H1 (cell line): ENCODE data around the gene NXPH2. TPM values are rescaled to one million over a fixed set of nuclear protein-coding genes. Genes with fewer than 3 reads are reported as not detected.

Experiments used
- CTCF ChIA-PET: fragments of 300-600 bp; sonication (Branson Sonifier 250); formaldehyde crosslinking; loops from one replicate; lab custom pipeline; 2021; ENCODE audit not compliant: partially characterized antibody; lab: Charles Lee
- POLR2A ChIA-PET: fragments of 300-600 bp; sonication (Branson Sonifier 250); formaldehyde crosslinking; loops from one replicate; lab custom pipeline; 2021; ENCODE audit warnings: inconsistent platforms; ENCODE audit not compliant: partially characterized antibody; lab: Charles Lee
- DNase-seq, 2 experiments: peaks; one replicate each; pipeline versions ENCODE4 v3.0.0 to v3.0.0-alpha.2; 2010 to 2022; ENCODE audit warnings: low spot score in 2 of 2, low read depth in 1 of 2, mixed read lengths in 1 of 2
- FAIRE-seq: peaks from 2 replicates; lab custom pipeline; 2011; peaks lifted over from hg19 to GRCh38; lab: Jason Lieb, UNC
- H2AFZ ChIP-seq: 2 replicates; pipeline ENCODE4 v1.8.1; 2012; ENCODE audit warnings: low read length, inconsistent platforms
- H2AK5ac ChIP-seq: 2 replicates; pipeline ENCODE4 v1.6.1; 2013; ENCODE audit warnings: low read depth, low read length
- H2BK120ac ChIP-seq: replicated peaks from 2 replicates; pipeline ENCODE3; 2013; ENCODE audit warnings: low read depth, low read length, inconsistent platforms
- H2BK12ac ChIP-seq: 2 replicates; pipeline ENCODE4 v1.6.1; 2013; ENCODE audit warnings: low read depth, low read length
- H2BK15ac ChIP-seq: 2 replicates; pipeline ENCODE4 v1.6.1; 2013; ENCODE audit warnings: low read length
- H2BK20ac ChIP-seq: 2 replicates; pipeline ENCODE4 v1.6.1; 2013; ENCODE audit warnings: low read length
- H2BK5ac ChIP-seq: 2 replicates; pipeline ENCODE4 v1.6.1; 2013; ENCODE audit warnings: low read depth, low read length
- H3K14ac ChIP-seq: 2 replicates; pipeline ENCODE4 v1.6.1; 2013; ENCODE audit warnings: inconsistent platforms; ENCODE audit not compliant: insufficient read length
- H3K18ac ChIP-seq: 2 replicates; pipeline ENCODE4 v1.6.1; 2013; ENCODE audit warnings: low read length; ENCODE audit errors: extremely low read depth
- H3K23ac ChIP-seq: 2 replicates; pipeline ENCODE4 v1.6.1; 2013; ENCODE audit warnings: inconsistent platforms; ENCODE audit not compliant: insufficient read length
- H3K23me2 ChIP-seq: 2 replicates; pipeline ENCODE4 v1.6.1; 2013; ENCODE audit warnings: low read depth, low read length
- H3K27ac ChIP-seq: 2 replicates; pipeline ENCODE4 v1.6.1; 2011; ENCODE audit warnings: low read depth, low read length, inconsistent platforms
- H3K27me3 ChIP-seq, 4 experiments: replicated peaks in 1 of 4; 1 replicate in 1 of 4; 2 replicates in 3 of 4; pipeline versions ENCODE4 v1.6.1 to v1.8.1; 2011 to 2013; ENCODE audit warnings: low read length in 3 of 4, mild to moderate bottlenecking in 3 of 4, inconsistent platforms in 2 of 4, mixed read lengths in 2 of 4, moderate library complexity in 1 of 4; ENCODE audit not compliant: control insufficient read depth in 3 of 4, insufficient read depth in 3 of 4; ENCODE audit errors: extremely low read depth in 1 of 4
- H3K36me3 ChIP-seq, 4 experiments: 2 replicates each; pipeline versions ENCODE4 v1.6.1 to v1.8.1; 2011 to 2013; ENCODE audit warnings: mild to moderate bottlenecking in 4 of 4, low read length in 3 of 4, moderate library complexity in 2 of 4, control low read depth in 1 of 4, inconsistent platforms in 1 of 4; ENCODE audit not compliant: insufficient read depth in 4 of 4, control insufficient read depth in 2 of 4
- H3K4ac ChIP-seq: replicated peaks from 2 replicates; pipeline ENCODE3; 2013; ENCODE audit warnings: low read length, low read depth, mixed read lengths, inconsistent platforms; ENCODE audit not compliant: insufficient read length
- H3K4me1 ChIP-seq, 4 experiments: replicated peaks in 1 of 4; 1 replicate in 1 of 4; 2 replicates in 3 of 4; pipeline versions ENCODE4 v1.6.1 to v1.8.1; 2011 to 2013; ENCODE audit warnings: low read length in 3 of 4, inconsistent platforms in 2 of 4, mixed read lengths in 1 of 4; ENCODE audit not compliant: insufficient read depth in 4 of 4, control insufficient read depth in 3 of 4
- H3K4me2 ChIP-seq, 2 experiments: 2 replicates each; pipeline versions ENCODE4 v1.6.1 to v1.8.1; 2011 to 2013; ENCODE audit warnings: low read depth in 2 of 2, low read length in 2 of 2, control low read depth in 1 of 2, inconsistent platforms in 1 of 2, mild to moderate bottlenecking in 1 of 2; ENCODE audit not compliant: insufficient read depth in 1 of 2
- H3K4me3 ChIP-seq, 4 experiments: fragments of 200-600, 300-600 bp in 1 of 4; sonication (generic), shearing (Covaris generic), sonication (Bioruptor Twin) in 1 of 4; 2 replicates each; pipeline versions ENCODE4 v1.5.1 to v1.8.1; 2011 to 2016; ENCODE audit warnings: low read length in 4 of 4, low read depth in 3 of 4, control low read depth in 2 of 4, inconsistent platforms in 2 of 4, mild to moderate bottlenecking in 2 of 4, mixed read lengths in 1 of 4, moderate library complexity in 1 of 4; ENCODE audit not compliant: insufficient read depth in 2 of 4; ENCODE audit errors: extremely low read depth in 1 of 4
- H3K56ac ChIP-seq: replicated peaks from 2 replicates; pipeline ENCODE3; 2013; ENCODE audit warnings: low read depth, mild to moderate bottlenecking, mixed read lengths, low read length, inconsistent platforms; ENCODE audit not compliant: insufficient read length
- H3K79me1 ChIP-seq: 2 replicates; pipeline ENCODE4 v1.6.1; 2013; ENCODE audit warnings: low read depth, low read length, control low read depth
- H3K79me2 ChIP-seq, 2 experiments: 2 replicates each; pipeline versions ENCODE4 v1.6.1 to v1.8.1; 2012 to 2013; ENCODE audit warnings: low read length in 2 of 2, mild to moderate bottlenecking in 2 of 2, inconsistent platforms in 1 of 2; ENCODE audit not compliant: insufficient read depth in 2 of 2, control insufficient read depth in 1 of 2
- H3K9ac ChIP-seq, 4 experiments: replicated peaks in 1 of 4; 1 replicate in 1 of 4; 2 replicates in 3 of 4; pipeline versions ENCODE4 v1.6.1 to v1.8.1; 2011 to 2013; ENCODE audit warnings: low read depth in 3 of 4, low read length in 3 of 4, control low read depth in 2 of 4, mild to moderate bottlenecking in 2 of 4, moderate library complexity in 2 of 4, inconsistent platforms in 1 of 4; ENCODE audit errors: extremely low read depth in 1 of 4
- H3K9me3 ChIP-seq, 2 experiments: 2 replicates each; pipeline versions ENCODE4 v1.6.1 to v1.8.1; 2012 to 2013; ENCODE audit warnings: mild to moderate bottlenecking in 2 of 2, moderate library complexity in 2 of 2, control low read depth in 1 of 2, inconsistent platforms in 1 of 2, low read depth in 1 of 2, low read length in 1 of 2, mixed read lengths in 1 of 2; ENCODE audit not compliant: insufficient read depth in 2 of 2
- H4K20me1 ChIP-seq, 2 experiments: replicated peaks in 1 of 2; 2 replicates each; pipeline versions ENCODE3 to v1.8.1; 2011 to 2013; ENCODE audit warnings: inconsistent platforms in 2 of 2, low read length in 2 of 2, mild to moderate bottlenecking in 1 of 2; ENCODE audit not compliant: insufficient read depth in 2 of 2, control insufficient read depth in 1 of 2
- H4K5ac ChIP-seq: 2 replicates; pipeline ENCODE4 v1.6.1; 2013; ENCODE audit warnings: low read length, low read depth, mixed read lengths, inconsistent platforms; ENCODE audit not compliant: insufficient read length
- H4K8ac ChIP-seq: 2 replicates; pipeline ENCODE4 v1.8.0; 2013; ENCODE audit warnings: mild to moderate bottlenecking, moderate library complexity, low read length, inconsistent platforms; ENCODE audit not compliant: insufficient read depth; ENCODE audit errors: extremely low read depth
- H4K91ac ChIP-seq: replicated peaks from 2 replicates; pipeline ENCODE3; 2013; ENCODE audit warnings: low read length, mixed read lengths, inconsistent platforms; ENCODE audit not compliant: insufficient read length
- ATF2 ChIP-seq: IDR thresholded peaks from 2 replicates; pipeline ENCODE4 v1.6.1; 2012; ENCODE audit warnings: low read length, inconsistent platforms
- CBX5 ChIP-seq: fragments of 300-800, 300-1000 bp; sonication (generic); IDR thresholded peaks from 2 replicates; pipeline ENCODE4 v1.7.1; 2016; ENCODE audit warnings: antibody characterized with exemption, low read length, low read depth
- FOSL1 ChIP-seq: IDR thresholded peaks from 2 replicates; pipeline ENCODE4 v1.6.1; 2011; ENCODE audit warnings: mild to moderate bottlenecking, low read depth, low read length, moderate library complexity; ENCODE audit not compliant: insufficient read depth
- JUN ChIP-seq: IDR thresholded peaks from 2 replicates; pipeline ENCODE4 v1.6.1; 2011; ENCODE audit warnings: low read depth, mild to moderate bottlenecking, improper control_type of control experiment, low read length
- KDM5A ChIP-seq: fragments of 200-600 bp; IDR thresholded peaks from 2 replicates; pipeline ENCODE4 v1.7.1; 2012; ENCODE audit warnings: mild to moderate bottlenecking, low read length, inconsistent platforms, mixed read lengths
- RNF2 ChIP-seq: fragments of 200-900, 300-1000 bp; sonication (generic); IDR thresholded peaks from 2 replicates; pipeline ENCODE4 v1.7.1; 2016; ENCODE audit warnings: borderline replicate concordance, low read depth, mild to moderate bottlenecking, antibody characterized with exemption, low read length; ENCODE audit not compliant: poor library complexity, severe bottlenecking; ENCODE audit errors: missing control alignments
- SIN3A ChIP-seq, 2 experiments: IDR thresholded peaks in 1 of 2; conservative IDR thresholded peaks in 1 of 2; 2 replicates each; pipeline ENCODE4 v1.6.1; 2011 to 2012; ENCODE audit warnings: low read length in 2 of 2, improper control_type of control experiment in 1 of 2, low read depth in 1 of 2, mild to moderate bottlenecking in 1 of 2
- SIX5 ChIP-seq: IDR thresholded peaks from 2 replicates; pipeline ENCODE4 v1.6.1; 2011; ENCODE audit warnings: mild to moderate bottlenecking, low read depth, low read length
- TAF1 ChIP-seq: IDR thresholded peaks from 2 replicates; pipeline ENCODE4 v1.6.1; 2011; ENCODE audit warnings: mild to moderate bottlenecking, low read depth, low read length
- USF2 ChIP-seq: IDR thresholded peaks from 2 replicates; pipeline ENCODE4 v1.6.1; 2011; ENCODE audit warnings: low read length, improper control_type of control experiment
- ZNF274 ChIP-seq: IDR thresholded peaks from 2 replicates; pipeline ENCODE4 v1.7.0; 2012; ENCODE audit warnings: low read length, borderline replicate concordance; ENCODE audit errors: extremely low read depth
- polyA plus RNA-seq, 7 experiments: library from polyadenylated mRNA; depleted of rRNA in 3 of 7; stranded (reverse) in 5 of 7; unstranded in 2 of 7; fragments of >200 nt in 5 of 7; fragments of 200-250 nt in 2 of 7; gene quantifications; 1 replicate in 5 of 7; 2 replicates in 1 of 7; 4 replicates in 1 of 7; pipeline versions ENCODE4 v1.2.1 to v1.2.3, GENCODE V29; 2011 to 2013; ENCODE audit warnings: missing spikeins in 2 of 7, mixed read lengths in 2 of 7
- total RNA-seq: library from RNA; stranded (reverse); fragmentation: NEBNext Ultra II Directional; extraction: Animal tissue kit (Norgen Biotek cat#: 25700); gene quantifications from 2 replicates; pipeline ENCODE4 v1.2.1, GENCODE V29; 2021

NXPH2 gene
- total and polyA plus RNA-seq, 2 of the 8 experiments (the other 6 are each of a cell fraction or from before 2014, with no cell fraction given) = 1.9 to 6.9 TPM

- H3K27me3 ChIP-seq = no peaks in the 10 kb centered on the region
- no peak overlapping the region for H4K91ac ChIP-seq
- CTCF ChIA-PET = interaction anchor here (1.4 to 1.7 kb wide), 2 partner anchors 24 to 84 kb away, joined by 6 read pairs; no protein-coding TSS in a partner anchor
- no peak overlapping the region for H2BK20ac ChIP-seq
- no peak overlapping the region for H3K23ac ChIP-seq
- H3K56ac ChIP-seq = no peak overlapping the region
- TF ChIP-seq CBX5 = no peak
- TF ChIP-seq KDM5A = no peak
- no peak for TF ChIP-seq USF2
- TF ChIP-seq ATF2 = no peak
- no peak for TF ChIP-seq TAF1
- TF ChIP-seq JUN = no peak
- TF ChIP-seq SIN3A (conservative IDR thresholded peaks at IDR 0.05 in 1 of 2, IDR thresholded peaks at IDR 0.05 in 1 of 2; ENCODE audit: low read depth in 1 of 2, low read length in 2 of 2) = no peak
- no peak for TF ChIP-seq FOSL1
- no peak for TF ChIP-seq SIX5
- no peak for TF ChIP-seq ZNF274
- no peak for TF ChIP-seq RNF2
- DNase-seq (no peak), FAIRE-seq (no peak)
- peaks cover 0 to 10% (median 2%) of the 10 kb centered on the region in 4 experiments; a peak in 3 of 7 replicates for H3K4me1 ChIP-seq
- no peak overlapping the region for H4K8ac ChIP-seq
- H2AK5ac ChIP-seq = no peak overlapping the region
- no peak overlapping the region for H3K4me2 ChIP-seq
- H3K14ac ChIP-seq = no peak overlapping the region
- no peak overlapping the region for H2BK120ac ChIP-seq
- H2BK5ac ChIP-seq = no peak overlapping the region
- no peaks in the 10 kb centered on the region; a peak in 1 of 4 replicates for H3K9me3 ChIP-seq
- H3K4ac ChIP-seq = no peak overlapping the region
- no peak overlapping the region for H3K4me3 ChIP-seq
- H3K79me1 ChIP-seq = no peaks in the 10 kb centered on the region
- no peak overlapping the region for H4K5ac ChIP-seq
- H2BK15ac ChIP-seq = no peak overlapping the region
- H2AFZ ChIP-seq = no peak overlapping the region
- no peak overlapping the region for H3K18ac ChIP-seq
- H3K9ac ChIP-seq = no peak overlapping the region
- no peaks in the 10 kb centered on the region for H3K23me2 ChIP-seq
- no peak overlapping the region for H2BK12ac ChIP-seq
- no peak overlapping the region for H3K27ac ChIP-seq
- H3K79me2 ChIP-seq = peaks cover 0 to 13% of the 10 kb centered on the region in 2 experiments; a peak in 2 of 4 replicates
- H4K20me1 ChIP-seq = peaks cover 0 to 2% of the 10 kb centered on the region in 2 experiments
- POLR2A ChIA-PET = no interaction called here
- H3K36me3 ChIP-seq = no peaks in the 10 kb centered on the region
Observed at GRCh38 chr2:138762533-138762932, 17.7 kb downstream of the NXPH2 start.
